Stimulated activated CD8-positive, alpha-beta memory T cell treated with anti-CD3 and anti-CD28 coated beads, Interleukin-12 subunit alpha, Interleukin-12 subunit beta, amount 100 ng/mL, for 24 hours (primary cell): ENCODE measurements around the gene ZFPL1.

Experiments
- DNase-seq: peaks from one replicate; pipeline ENCODE4 v3.0.0-alpha.2; 2020; ENCODE audit errors: extremely low read depth

Gene ZFPL1

DNA sequence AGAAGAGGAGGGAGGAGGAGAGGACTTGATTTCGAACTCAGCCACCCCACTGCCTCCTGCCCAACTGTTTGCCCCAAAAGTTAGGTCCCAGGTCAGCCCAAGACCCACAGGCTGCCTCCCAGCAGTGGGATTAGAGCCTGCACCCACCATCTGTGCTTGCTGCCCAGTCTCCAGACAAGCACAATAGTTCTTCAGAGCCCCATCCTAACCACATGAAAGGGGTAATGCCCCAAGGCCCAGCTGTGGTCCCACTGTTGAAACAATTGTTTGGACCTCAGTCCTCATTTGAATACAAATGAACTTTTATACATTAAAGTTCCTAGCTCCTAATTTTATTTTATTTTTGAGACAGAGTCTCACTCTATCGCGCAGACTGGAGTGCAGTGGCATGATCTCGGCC is 6.6 kb downstream of the ZFPL1 start:
- DNase-seq = no peak

DNA sequence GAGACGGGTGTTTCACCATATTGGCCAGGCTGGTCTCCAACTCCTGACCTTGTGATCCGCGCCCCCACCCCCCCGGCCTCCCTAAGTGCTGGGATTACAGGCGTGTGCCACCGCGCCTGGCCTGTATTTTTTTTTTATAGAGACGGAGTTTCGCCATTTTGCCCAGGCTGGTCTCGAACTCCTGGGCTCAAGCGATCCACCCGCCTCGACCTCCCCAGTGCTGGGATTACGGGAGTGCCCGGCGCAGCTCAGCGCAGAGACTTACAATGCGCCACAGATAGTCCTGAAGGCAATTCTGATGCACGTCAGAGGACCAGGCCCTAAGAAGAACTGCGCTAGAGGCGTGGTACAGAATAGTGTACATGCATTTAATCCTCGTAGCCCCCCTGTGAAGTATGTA is 11.4 kb downstream of the ZFPL1 start:
- no peak for DNase-seq

DNA sequence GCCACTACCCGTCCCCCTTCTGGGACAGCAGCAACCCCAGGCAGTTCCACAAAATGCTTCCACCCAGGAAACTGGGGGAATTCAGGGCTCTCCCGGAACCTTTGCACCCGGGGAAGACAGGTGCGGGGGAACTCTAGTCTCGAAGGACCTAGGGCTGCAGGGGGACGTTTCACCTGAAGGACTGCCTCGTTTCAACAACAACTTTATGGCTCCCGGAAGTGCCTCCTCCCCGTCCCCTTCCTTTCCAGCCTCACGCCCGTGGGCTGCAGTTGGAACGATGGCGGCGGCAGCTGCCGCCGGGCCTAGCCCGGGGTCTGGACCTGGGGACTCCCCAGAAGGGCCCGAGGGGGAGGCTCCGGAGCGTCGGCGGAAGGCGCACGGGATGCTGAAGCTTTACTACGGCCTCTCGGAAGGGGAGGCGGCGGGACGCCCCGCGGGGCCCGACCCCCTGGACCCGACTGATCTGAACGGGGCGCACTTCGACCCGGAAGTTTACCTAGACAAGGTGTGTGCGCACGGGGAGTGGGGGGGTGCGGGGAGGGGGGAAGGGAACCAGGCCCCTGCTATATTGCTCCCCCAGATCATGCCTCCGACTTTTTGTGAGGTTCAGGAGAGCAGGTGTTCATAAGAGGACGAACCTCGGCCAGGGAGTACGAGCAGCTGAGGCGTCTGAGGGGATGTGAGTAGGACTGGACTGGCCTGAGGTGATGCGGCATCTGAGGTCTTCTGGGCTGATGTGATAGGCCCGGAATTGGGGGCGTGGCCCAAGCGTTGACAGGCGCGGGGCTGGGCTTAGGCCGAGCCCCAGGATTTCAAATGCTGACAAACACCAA is 12.2 kb downstream of the ZFPL1 start, which contains the start of gene VPS51:
TSS of gene VPS51 (plus strand) at position 241 of the 833 bp plus-strand sequence. CDS start at position 278, 37 bp downstream.
- DNase-seq = peak; percentile 62

DNA sequence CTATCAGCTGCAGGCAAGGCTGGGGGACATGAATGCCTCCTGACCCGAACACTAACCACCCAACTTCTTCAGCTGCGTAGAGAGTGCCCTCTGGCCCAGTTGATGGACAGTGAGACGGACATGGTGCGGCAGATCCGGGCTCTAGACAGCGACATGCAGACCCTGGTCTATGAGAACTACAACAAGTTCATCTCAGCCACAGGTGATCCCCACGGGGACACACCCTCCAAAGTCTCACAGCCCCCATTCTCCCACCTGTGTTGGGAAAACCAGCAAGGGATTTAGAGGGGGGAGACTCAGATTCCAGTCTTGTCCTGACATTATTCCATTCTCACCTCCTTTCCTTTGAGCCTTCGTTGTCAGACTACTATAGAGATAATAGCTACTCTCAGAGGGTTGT is 12.9 kb downstream of the ZFPL1 start:
- no peak for DNase-seq

DNA sequence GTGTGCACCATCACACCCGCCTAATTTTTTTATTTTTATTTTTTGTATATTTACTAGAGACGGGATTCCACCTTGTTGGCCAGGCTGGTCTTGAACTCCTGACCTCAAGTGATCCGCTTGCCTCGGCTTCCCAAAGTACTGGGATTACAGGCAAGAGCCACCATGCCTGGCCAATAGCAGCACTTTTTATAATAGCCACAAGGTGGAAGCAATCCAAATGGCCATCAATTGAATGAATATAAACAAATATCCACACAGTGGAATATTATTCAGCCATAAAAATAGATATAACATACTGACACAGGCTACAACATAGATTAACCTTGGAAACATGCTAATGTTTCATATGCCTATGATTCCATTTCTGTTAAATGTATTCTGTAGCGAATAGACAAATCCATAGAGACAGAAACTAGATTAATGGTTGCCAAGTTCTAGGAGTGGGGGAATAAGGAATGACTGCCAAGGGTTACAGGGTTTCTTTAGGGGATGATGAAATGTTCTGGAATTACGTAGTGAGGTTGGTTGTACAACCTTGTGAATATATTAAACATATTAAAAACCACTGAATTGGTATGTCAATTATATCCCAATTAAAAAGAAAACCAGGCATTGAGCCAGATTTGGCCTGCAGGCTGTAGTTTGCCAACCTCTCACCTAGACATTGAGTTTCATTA is 16.8 kb downstream of the ZFPL1 start:
- no peak for DNase-seq

DNA sequence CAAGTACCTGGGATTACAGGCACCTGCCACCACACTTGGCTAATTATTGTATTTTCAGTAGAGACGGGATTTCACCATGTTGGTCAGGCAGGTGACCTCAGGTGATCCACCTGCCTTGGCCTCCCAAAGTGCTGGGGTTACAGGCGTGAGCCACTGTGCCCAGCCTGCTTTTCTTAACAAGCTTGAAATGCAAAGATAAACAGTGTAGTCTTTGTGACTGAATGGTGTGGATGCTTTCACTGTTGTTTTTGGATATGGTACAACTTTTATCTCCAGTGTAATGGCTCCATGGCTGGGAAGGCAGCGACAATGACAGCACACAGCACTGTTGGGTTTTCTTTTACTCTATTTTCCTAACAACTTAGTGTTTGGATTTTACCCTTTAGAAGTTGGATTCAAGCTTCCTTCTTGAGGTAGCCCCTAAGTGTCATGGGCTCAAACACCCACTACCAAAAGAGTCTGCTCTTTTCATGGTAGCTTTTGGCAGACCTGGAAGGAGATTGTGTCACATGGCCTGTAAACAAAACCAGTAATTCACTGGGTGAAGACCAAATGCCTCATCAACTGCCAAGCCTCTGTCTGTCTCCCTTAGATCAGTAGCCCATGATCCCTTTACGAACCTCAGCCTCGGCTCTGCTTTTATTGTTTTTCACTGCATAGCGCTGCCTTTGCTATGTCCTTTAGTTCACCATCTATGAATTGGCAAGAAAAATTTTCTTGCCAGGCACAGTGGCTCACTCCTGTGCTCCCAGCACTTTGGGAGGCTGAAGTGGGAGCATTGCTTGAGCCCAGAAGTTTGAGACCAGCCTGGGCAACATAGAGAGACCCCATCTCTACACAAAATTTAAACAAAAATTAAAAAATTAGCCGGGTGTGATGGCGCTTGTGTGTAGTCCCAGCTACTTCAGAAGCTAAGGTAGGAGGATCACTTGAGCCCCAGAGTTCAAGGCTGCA is 18.4 kb downstream of the ZFPL1 start:
- DNase-seq = no peak

DNA sequence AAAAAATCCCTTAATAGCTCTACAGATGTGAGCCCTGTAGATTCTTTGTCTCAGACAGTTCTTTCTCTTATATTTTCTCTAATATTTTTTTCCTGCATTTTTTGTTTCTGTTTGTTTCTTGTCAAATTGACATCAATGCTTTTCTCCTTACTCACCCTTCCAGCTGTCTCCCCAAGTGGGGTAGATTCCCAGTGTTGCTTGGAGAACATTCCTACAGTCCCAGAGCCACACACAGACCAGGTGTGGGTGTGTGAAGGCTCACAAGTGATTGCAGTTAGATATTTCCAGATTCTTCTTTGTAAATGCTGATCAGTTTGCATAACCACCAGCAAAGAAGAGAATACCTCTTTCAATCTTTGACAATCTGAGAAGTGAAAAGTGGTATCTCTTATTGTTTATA is 19.5 kb downstream of the ZFPL1 start:
- no peak for DNase-seq

DNA sequence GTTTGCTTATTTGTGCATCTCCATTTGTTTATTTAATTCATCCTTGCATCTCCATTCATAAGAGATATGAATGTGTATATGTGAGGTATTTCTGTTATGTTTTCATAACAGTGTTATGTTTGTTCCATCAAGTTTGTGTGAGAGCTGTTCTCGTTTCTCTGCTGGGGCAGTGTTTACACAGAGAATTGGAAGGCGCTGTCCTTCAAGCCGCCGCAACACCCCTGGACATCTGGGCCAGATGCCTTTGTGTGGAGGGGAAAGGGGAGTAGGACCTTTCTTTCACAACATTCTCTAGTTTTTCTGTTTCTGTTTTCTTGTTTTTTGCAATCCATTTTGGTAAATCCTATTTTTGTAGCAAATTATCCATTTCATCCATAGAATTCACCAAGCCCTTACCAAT is 20.6 kb downstream of the ZFPL1 start:
- DNase-seq = no peak

DNA sequence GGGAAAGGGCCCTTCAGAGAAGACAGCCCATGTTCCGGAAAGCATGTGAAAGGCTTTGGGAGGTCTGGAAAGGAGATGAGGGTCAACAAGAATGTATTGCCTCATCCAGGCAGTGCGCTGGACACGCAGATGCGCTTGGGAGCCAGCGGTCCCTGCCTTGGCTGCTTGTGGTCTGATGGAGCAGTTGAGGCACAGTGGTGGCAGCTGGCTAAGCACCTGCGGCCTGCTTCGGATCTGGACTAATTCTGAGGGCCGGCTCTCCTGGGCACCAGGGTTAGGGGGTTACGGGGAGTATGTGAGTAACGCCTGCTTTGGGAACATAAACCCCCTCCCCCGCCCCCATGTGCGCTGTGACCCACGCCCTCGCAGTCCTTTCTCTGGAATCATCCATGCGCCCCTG is 23.1 kb downstream of the ZFPL1 start:
- no peak for DNase-seq

DNA sequence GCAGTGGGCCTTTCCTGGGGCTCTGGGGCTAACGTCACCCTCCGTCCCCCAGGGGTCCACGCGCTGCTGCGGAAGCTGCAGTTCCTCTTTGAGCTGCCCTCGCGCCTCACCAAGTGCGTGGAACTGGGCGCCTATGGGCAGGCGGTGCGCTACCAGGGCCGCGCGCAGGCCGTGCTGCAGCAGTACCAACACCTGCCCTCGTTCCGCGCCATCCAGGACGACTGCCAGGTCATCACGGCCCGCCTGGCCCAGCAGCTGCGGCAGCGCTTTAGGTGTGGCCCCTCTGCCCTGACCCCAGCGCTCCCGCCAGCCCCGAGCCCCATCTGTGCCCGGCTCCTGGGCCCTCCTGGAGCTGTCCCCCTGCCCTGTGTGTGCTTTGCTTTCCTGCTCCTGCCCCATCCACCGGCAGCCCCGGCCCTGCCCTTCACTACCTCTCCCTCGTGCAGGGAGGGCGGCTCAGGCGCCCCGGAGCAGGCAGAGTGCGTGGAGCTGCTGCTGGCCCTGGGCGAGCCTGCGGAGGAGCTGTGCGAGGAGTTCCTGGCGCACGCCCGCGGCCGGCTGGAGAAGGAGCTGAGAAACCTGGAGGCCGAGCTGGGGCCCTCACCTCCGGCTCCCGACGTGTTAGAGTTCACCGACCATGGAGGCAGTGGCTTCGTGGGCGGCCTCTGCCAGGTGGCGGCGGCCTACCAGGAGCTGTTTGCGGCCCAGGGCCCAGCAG is 23.9 kb downstream of the ZFPL1 start:
- DNase-seq = no peak

DNA sequence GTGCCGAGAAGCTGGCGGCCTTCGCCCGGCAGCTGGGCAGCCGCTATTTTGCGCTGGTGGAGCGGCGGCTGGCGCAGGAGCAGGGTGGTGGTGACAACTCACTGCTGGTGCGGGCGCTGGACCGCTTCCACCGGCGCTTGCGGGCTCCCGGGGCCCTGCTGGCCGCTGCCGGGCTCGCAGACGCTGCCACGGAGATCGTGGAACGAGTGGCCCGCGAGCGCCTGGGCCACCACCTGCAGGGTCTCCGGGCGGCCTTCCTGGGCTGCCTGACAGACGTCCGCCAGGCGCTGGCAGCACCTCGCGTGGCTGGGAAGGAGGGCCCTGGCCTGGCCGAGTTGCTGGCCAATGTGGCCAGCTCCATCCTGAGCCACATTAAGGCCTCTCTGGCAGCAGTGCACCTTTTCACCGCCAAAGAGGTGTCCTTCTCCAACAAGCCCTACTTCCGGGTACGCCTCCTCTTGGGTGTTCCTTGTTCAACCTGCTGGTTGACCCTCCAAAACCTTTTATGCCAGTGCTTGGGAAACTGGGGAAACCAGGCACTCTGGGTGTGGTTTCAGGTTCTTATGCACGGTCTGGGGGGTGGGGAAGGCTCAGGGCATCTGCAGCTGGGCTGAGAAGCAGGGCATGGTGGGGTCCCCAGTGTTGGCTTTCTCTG is 24.6 kb downstream of the ZFPL1 start:
- no peak for DNase-seq

DNA sequence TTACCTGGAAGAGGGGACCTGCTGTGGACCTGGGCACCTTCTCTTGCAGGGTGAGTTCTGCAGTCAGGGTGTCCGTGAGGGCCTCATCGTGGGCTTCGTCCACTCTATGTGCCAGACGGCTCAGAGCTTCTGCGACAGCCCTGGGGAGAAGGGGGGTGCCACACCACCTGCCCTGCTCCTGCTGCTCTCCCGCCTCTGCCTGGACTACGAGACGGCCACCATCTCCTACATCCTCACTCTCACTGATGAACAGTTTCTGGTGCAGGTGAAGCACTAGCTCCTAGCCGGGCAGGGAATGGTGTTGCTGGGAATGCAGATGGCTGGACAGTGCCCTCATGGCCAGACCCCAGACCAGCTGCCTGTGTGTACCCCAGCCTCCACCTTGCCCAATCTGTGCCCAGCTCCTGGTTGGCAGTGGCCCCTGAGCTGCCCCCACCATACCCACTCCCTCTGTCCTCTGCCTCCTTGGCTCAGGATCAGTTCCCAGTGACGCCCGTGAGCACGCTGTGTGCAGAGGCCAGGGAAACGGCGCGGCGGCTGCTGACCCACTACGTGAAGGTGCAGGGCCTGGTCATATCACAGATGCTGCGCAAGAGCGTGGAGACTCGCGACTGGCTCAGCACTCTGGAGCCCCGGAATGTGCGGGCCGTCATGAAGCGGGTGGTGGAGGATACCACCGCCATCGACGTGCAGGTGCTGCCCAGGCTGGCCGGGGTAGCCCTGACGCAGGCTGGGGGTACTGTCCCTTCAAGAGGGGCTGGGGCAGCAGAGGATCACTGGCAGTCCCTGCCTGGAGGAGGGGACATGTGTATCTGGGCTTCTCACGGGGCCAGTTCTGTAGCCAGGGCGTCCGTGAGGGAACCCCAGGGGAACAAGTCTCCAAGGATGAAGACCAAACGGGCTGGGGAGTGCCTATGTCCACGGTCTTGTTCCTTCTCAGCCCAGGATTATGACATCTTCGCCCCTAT is 25.5 kb downstream of the ZFPL1 start:
- no peak for DNase-seq

DNA sequence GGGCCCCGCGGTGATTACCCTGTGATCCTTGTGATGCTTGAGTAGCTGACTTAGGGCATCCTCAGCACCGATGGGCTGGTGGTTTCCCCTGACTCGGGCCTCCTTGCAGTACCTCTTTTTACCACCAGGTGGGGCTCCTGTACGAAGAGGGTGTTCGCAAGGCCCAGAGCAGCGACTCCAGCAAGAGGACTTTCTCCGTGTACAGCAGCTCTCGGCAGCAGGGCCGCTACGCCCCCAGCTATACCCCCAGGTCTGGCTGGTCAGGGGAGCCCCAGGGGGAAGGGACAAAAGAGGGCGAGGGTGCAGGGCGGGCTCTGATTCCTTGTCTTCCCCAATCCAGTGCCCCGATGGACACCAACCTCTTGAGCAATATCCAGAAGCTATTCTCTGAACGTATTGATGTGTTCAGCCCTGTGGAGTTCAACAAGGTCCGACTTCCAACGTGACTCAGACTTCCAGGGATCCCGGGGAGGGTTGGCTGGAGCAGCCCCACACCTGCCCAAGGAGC is 26.4 kb downstream of the ZFPL1 start:
- DNase-seq = peak; percentile 75

DNA sequence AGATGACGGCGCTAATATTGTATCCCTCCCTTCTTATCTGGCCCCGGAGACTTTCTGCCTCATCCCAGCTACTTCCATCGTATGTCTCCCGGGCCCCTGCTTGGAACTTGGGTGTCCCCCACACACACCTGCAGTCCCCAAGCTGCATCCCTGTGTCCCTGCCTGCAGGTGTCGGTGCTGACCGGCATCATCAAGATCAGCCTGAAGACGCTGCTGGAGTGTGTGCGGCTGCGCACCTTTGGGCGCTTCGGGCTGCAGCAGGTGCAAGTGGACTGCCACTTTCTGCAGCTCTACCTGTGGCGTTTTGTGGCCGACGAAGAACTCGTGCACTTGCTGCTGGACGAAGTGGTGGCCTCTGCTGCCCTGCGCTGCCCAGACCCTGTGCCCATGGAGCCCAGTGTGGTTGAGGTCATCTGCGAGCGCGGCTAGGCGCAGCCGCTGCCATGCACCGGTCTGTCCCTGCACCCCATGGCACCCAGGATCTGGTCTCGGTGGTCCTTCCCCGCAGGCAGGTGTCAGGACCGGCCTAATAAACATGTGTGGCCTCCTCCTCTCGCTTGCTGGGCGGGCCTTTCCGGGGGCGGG is 27.2 kb downstream of the ZFPL1 start:
- DNase-seq = no peak

DNA sequence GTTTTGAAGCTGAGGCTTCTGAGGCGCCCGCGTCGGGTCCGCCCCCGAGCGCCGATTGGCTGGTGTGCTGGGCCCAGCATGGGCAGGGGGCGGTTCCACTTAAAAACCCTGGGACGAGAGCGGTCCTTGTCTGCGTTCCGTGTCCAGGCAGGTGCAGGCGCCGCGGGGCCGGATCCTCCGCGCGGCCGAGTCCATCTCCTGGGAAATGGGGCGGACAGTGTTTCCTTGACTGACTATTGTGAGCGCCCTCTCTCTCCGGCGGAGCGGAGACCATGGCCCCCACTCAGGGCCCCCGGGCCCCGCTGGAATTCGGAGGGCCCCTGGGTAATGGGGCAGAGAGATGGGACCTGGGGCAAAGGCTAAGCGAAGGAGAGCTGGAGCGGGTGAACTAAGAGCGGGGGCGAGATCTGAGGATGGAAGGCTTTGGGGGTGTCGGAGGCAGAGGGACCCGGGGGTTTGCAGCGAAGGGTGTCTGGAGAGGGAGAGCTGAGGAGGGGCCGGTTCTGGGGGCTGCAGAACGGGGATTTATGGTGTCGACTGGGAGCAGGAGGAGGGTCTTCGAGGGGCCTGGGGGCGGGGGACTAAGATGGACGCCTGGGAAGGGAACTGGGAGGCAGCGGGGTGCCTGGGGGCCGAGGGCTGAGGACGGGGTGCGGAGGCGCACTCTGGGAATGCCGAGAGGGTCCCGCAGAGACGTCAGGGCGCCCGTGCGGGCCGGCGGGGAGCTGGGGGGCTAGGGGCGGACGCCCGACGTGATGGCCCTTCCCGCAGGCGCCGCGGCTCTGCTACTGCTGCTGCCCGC is 27.9 kb downstream of the ZFPL1 start, which contains the start of gene TM7SF2:
TSS of gene TM7SF2 (plus strand) at position 129 of the 802 bp plus-strand sequence. CDS start at position 273, 144 bp downstream.
- DNase-seq = peak; percentile 83

DNA sequence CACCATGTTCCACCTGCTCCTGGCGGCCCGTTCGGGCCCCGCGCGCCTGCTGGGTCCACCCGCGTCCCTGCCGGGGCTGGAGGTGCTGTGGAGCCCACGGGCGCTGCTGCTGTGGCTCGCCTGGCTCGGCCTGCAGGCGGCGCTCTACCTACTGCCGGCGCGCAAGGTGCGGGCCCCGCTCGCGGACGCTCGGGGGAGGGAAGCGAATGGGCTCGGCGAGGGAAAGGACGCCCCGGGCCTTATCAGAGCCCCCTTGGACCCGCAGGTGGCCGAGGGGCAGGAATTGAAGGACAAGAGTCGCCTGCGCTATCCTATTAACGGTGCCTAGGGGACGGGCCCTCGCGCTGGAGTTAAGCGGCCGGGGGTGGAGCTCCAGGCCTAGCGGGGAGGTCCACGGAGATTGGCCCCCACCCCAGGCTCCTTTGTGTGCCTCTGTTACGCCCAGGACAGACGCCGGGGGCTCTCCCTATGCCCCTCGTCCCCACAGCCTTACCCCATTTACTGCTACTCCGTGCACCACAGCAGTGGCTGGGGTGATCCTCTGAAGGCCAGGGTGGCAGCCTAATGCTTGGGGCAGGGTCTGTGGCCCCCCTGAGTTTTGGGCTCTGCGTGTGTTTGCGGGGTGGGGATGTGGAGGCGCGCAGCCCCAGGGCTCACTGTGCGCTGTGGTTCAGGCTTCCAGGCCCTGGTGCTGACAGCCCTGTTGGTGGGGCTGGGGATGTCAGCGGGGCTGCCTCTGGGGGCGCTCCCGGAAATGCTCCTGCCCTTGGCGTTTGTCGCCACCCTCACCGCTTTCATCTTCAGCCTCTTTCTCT is 28.7 kb downstream of the ZFPL1 start:
- DNase-seq = no peak

DNA sequence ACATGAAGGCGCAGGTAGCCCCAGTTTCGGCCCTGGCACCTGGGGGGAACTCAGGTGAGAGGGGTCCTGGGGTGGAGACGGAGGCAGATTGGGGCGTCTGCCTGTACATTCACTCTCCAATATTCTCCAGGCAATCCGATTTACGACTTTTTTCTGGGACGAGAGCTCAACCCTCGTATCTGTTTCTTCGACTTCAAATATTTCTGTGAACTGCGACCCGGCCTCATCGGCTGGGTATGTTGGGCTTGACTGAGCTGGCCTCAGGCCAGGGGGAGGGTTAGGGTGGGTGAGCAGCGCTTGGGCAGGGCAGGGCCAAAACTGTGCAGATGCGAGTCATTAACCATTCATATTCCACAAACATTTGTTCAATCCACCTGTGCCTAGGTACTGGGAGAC is 29.3 kb downstream of the ZFPL1 start:
- DNase-seq = no peak
